ENCODE data around the gene ALKBH5.

Gene ALKBH5

DNA sequence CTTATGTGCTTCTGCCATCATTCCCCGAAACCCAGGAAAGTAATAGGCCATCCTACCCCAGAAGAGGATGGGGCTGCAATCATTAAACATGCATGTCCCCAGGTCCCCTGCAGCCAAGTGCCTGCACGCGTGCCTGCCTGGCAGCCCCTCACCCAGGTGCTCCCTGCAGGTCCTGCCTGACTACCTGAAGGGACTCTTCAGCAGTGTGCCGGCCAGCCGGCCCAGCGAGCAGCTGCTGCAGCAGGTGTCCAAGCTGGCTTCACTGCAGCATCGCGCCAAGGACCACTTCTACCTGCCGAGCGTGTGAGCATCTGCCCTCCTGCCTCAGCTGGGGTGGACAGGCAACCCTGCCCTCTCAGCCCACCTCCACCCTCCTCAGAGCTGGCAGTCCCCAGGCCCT is 16.2 kb upstream of the ALKBH5 start:
- Histone ChIP-seq H3K27me3 (ENCODE audit: control insufficient read depth, low read length) (no peaks in the 10 kb centered on the region), H3K4me1 (ENCODE audit: control insufficient read depth, low read length) (no peaks in the 10 kb centered on the region)
- no peak for TF ChIP-seq EZH2phosphoT487 (IDR thresholded peaks at IDR 0.05; ENCODE audit: borderline replicate concordance, low read length)
- TF ChIP-seq, protein P1, sequence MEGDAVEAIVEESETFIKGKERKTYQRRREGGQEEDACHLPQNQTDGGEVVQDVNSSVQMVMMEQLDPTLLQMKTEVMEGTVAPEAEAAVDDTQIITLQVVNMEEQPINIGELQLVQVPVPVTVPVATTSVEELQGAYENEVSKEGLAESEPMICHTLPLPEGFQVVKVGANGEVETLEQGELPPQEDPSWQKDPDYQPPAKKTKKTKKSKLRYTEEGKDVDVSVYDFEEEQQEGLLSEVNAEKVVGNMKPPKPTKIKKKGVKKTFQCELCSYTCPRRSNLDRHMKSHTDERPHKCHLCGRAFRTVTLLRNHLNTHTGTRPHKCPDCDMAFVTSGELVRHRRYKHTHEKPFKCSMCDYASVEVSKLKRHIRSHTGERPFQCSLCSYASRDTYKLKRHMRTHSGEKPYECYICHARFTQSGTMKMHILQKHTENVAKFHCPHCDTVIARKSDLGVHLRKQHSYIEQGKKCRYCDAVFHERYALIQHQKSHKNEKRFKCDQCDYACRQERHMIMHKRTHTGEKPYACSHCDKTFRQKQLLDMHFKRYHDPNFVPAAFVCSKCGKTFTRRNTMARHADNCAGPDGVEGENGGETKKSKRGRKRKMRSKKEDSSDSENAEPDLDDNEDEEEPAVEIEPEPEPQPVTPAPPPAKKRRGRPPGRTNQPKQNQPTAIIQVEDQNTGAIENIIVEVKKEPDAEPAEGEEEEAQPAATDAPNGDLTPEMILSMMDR (IDR thresholded peaks at IDR 0.05; ENCODE audit: low read depth, low read length, poor library complexity, severe bottlenecking): no peak

DNA sequence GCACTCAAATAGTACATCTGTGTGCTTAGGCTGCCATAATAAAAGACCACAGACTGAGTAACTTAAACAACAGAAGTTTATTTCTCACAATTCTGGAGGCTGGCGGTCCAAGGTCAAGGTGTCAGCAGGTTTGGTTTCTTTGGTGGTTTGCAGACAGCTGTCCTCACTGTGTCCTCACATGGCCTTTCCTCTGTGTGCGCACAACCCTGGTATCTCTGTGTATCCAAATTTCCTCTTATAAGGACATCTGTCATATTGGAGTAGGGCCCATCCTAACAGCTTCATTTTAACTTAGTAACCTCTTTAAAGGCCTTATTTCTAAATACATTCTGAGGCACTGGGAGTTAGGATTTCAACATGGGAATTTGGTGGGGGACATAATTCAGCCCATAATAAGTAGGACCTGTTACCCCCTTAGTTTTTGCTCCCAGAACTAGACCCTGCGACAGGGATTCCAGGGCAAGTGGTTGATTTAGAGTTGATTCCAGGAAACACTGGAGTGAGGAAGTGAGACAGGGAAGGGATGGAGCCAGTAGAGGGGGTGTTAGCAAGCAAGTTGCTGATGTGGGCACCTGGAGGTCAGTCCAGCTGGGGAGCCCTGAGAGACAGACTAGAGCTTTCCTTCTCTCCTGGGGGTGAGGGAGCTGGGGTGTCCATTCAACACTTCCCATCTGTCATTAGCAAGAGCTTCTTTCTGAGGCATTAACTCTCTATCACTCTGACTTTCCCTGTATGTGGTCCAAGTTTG is 10.9 kb upstream of the ALKBH5 start:
- H3K4me3 ChIP-seq (ENCODE audit: low read length): no peak overlapping the region
- TF ChIP-seq, protein P1 (IDR thresholded peaks at IDR 0.05; ENCODE audit: low read depth, low read length, poor library complexity, severe bottlenecking): no peak
- TF ChIP-seq EZH2phosphoT487 (IDR thresholded peaks at IDR 0.05; ENCODE audit: borderline replicate concordance, low read length): no peak
- no peaks in the 10 kb centered on the region for H3K27me3 ChIP-seq (ENCODE audit: control insufficient read depth, low read length)
- no peaks in the 10 kb centered on the region for H3K9me3 ChIP-seq (ENCODE audit: control insufficient read depth, insufficient read depth, low read length)
- H3K27ac ChIP-seq (ENCODE audit: low read depth, low read length): no peak overlapping the region
- H3K4me2 ChIP-seq (ENCODE audit: low read length): no peak overlapping the region
- H3F3A ChIP-seq (ENCODE audit: control insufficient read depth, insufficient read depth): no peaks in the 10 kb centered on the region
- H3K4me1 ChIP-seq (ENCODE audit: control insufficient read depth, low read length): peaks cover 10% of the 10 kb centered on the region
- no peaks in the 10 kb centered on the region for H3K9me2 ChIP-seq (replicated peaks; ENCODE audit: control insufficient read depth, low read length)
- no peaks in the 10 kb centered on the region for H3K36me3 ChIP-seq (ENCODE audit: control insufficient read depth, low read length)
- H4K20me1 ChIP-seq (ENCODE audit: control insufficient read depth, insufficient read depth, low read depth, low read length): no peaks in the 10 kb centered on the region
- H3K79me2 ChIP-seq (ENCODE audit: control insufficient read depth, low read length): no peaks in the 10 kb centered on the region

More for the DNA sequence above, 16.2 kb upstream of the ALKBH5 start:
- H3K4me2 ChIP-seq (ENCODE audit: low read length): no peak overlapping the region
- H3K4me3 ChIP-seq (ENCODE audit: low read length): no peak overlapping the region
- no peaks in the 10 kb centered on the region for H3K36me3 ChIP-seq (ENCODE audit: control insufficient read depth, low read length)
- H3K9me3 ChIP-seq (ENCODE audit: control insufficient read depth, insufficient read depth, low read length): no peaks in the 10 kb centered on the region; the same call in 1 of the 2 replicates
- no peaks in the 10 kb centered on the region for H4K20me1 ChIP-seq (ENCODE audit: control insufficient read depth, insufficient read depth, low read depth, low read length)
- H3F3A ChIP-seq (ENCODE audit: control insufficient read depth, insufficient read depth): no peaks in the 10 kb centered on the region
- H3K79me2 ChIP-seq (ENCODE audit: control insufficient read depth, low read length): no peaks in the 10 kb centered on the region
- no peaks in the 10 kb centered on the region for H3K9me2 ChIP-seq (replicated peaks; ENCODE audit: control insufficient read depth, low read length)
- H3K27ac ChIP-seq (ENCODE audit: low read depth, low read length): no peak overlapping the region

GRCh38 chr17:18173740-18174139 is 9.9 kb upstream of the ALKBH5 start:
- Histone ChIP-seq H3K36me3 (ENCODE audit: control insufficient read depth, low read length) (no peaks in the 10 kb centered on the region), H3K27me3 (ENCODE audit: control insufficient read depth, low read length) (no peaks in the 10 kb centered on the region), H3K79me2 (ENCODE audit: control insufficient read depth, low read length) (no peaks in the 10 kb centered on the region), H3K27ac (ENCODE audit: low read depth, low read length) (no peak overlapping the region), H3K4me3 (ENCODE audit: low read length) (no peak overlapping the region), H4K20me1 (ENCODE audit: control insufficient read depth, insufficient read depth, low read depth, low read length) (no peaks in the 10 kb centered on the region), H3K4me2 (ENCODE audit: low read length) (no peak overlapping the region), H3K9me3 (ENCODE audit: control insufficient read depth, insufficient read depth, low read length) (no peaks in the 10 kb centered on the region), H3F3A (ENCODE audit: control insufficient read depth, insufficient read depth) (no peaks in the 10 kb centered on the region), H3K4me1 (ENCODE audit: control insufficient read depth, low read length) (peaks cover 10% of the 10 kb centered on the region), H3K9me2 (replicated peaks; ENCODE audit: control insufficient read depth, low read length) (no peaks in the 10 kb centered on the region)
- TF ChIP-seq, protein P1 (IDR thresholded peaks at IDR 0.05; ENCODE audit: low read depth, low read length, poor library complexity, severe bottlenecking): no peak
- no peak for TF ChIP-seq EZH2phosphoT487 (IDR thresholded peaks at IDR 0.05; ENCODE audit: borderline replicate concordance, low read length)
